Neural cell (in vitro differentiated cells): ENCODE results near the gene METTL6. TPM values are rescaled to one million over a fixed set of nuclear protein-coding genes. Genes with fewer than 3 reads are reported as not detected.

Experiments used
- H2AFZ ChIP-seq: fragments of 200-600, 300-800 bp; sonication (generic), shearing (Covaris generic); 2 replicates; pipeline ENCODE4 v1.6.0; 2014; ENCODE audit warnings: low read depth, mild to moderate bottlenecking, antibody characterized with exemption, low read length, moderate library complexity
- H3F3A ChIP-seq: fragments of 200-600 bp; shearing (Covaris generic); 2 replicates; pipeline ENCODE4 v1.6.1; 2016; ENCODE audit warnings: mild to moderate bottlenecking, moderate library complexity, mixed read lengths, antibody characterized with exemption, low read length; ENCODE audit not compliant: insufficient read depth, poor library complexity, severe bottlenecking
- H3K27ac ChIP-seq: fragments of 200-600, 300-800 bp; sonication (generic), shearing (Covaris generic); 2 replicates; pipeline ENCODE4 v1.5.1; 2014; ENCODE audit warnings: mild to moderate bottlenecking, low read length, moderate library complexity
- H3K27me3 ChIP-seq: fragments of 300-800, 200-600 bp; sonication (generic), shearing (Covaris generic); 2 replicates; pipeline ENCODE4 v1.6.0; 2014; ENCODE audit warnings: mild to moderate bottlenecking, low read depth, low read length, moderate library complexity; ENCODE audit not compliant: insufficient read depth
- H3K36me3 ChIP-seq: fragments of 300-800, 200-600 bp; sonication (generic), shearing (Covaris generic); 2 replicates; pipeline ENCODE4 v1.5.1; 2014; ENCODE audit warnings: mild to moderate bottlenecking, antibody characterized with exemption, low read length, moderate library complexity; ENCODE audit not compliant: insufficient read depth
- H3K4me2 ChIP-seq: fragments of 300-800, 200-600 bp; sonication (generic), shearing (Covaris generic); 2 replicates; pipeline ENCODE4 v1.6.0; 2014; ENCODE audit warnings: mild to moderate bottlenecking, low read length
- H3K4me3 ChIP-seq: fragments of 300-800, 200-600 bp; sonication (generic), shearing (Covaris generic); 2 replicates; pipeline ENCODE4 v1.5.1; 2014; ENCODE audit warnings: mild to moderate bottlenecking, low read length, moderate library complexity
- H3K79me2 ChIP-seq: fragments of 200-600 bp; shearing (Covaris generic); replicated peaks from 2 replicates; pipeline ENCODE4 v1.6.0; 2014; ENCODE audit warnings: mild to moderate bottlenecking, low read length, moderate library complexity; ENCODE audit not compliant: insufficient read depth
- H3K9ac ChIP-seq: fragments of 300-800, 200-600 bp; sonication (generic), shearing (Covaris generic); 2 replicates; pipeline ENCODE4 v1.6.1; 2016; ENCODE audit warnings: mild to moderate bottlenecking, low read length, mixed read lengths
- H3K9me2 ChIP-seq: fragments of 200-600 bp; shearing (Covaris generic); 2 replicates; pipeline ENCODE4 v1.6.1; 2016; ENCODE audit warnings: mild to moderate bottlenecking, low read length, mixed read lengths; ENCODE audit not compliant: insufficient read depth
- H3K9me3 ChIP-seq: fragments of 200-600, 300-800 bp; sonication (generic), shearing (Covaris generic); 2 replicates; pipeline ENCODE4 v1.6.1; 2016; ENCODE audit warnings: mild to moderate bottlenecking, mixed run types, low read length, moderate library complexity, mixed read lengths
- H4K20me1 ChIP-seq: fragments of 200-600 bp; shearing (Covaris generic); 2 replicates; pipeline ENCODE4 v1.6.1; 2016; ENCODE audit warnings: mild to moderate bottlenecking, mixed run types; ENCODE audit not compliant: insufficient read depth
- EP300 ChIP-seq: fragments of 450-650 bp; conservative IDR thresholded peaks from 2 replicates; pipeline ENCODE4 v1.6.1; 2014; ENCODE audit warnings: antibody characterized with exemption, mild to moderate bottlenecking, moderate library complexity; ENCODE audit not compliant: poor library complexity, severe bottlenecking
- EZH2 ChIP-seq: fragments of 200-600, 300-800 bp; shearing (Covaris generic), sonication (generic); IDR thresholded peaks from 2 replicates; pipeline ENCODE4 v1.6.1; 2014; ENCODE audit warnings: antibody characterized with exemption, low read length, borderline replicate concordance, mild to moderate bottlenecking; ENCODE audit not compliant: insufficient read depth, poor library complexity, severe bottlenecking
- MXI1 ChIP-seq: fragments of 450-650 bp; conservative IDR thresholded peaks from 2 replicates; pipeline ENCODE4 v1.6.1; 2014; ENCODE audit warnings: antibody characterized with exemption, mild to moderate bottlenecking; ENCODE audit not compliant: poor library complexity, severe bottlenecking
- POLR2AphosphoS5 ChIP-seq: IDR thresholded peaks from 2 replicates; pipeline ENCODE4 v1.6.1; 2012
- RAD21 ChIP-seq: fragments of 450-650 bp; conservative IDR thresholded peaks from 2 replicates; pipeline ENCODE4 v1.6.1; 2014; ENCODE audit warnings: antibody characterized with exemption, mild to moderate bottlenecking, moderate library complexity
- SMC3 ChIP-seq: fragments of 450-650 bp; conservative IDR thresholded peaks from 2 replicates; pipeline ENCODE4 v1.6.1; 2014; ENCODE audit warnings: antibody characterized with exemption, mild to moderate bottlenecking, moderate library complexity; ENCODE audit not compliant: poor library complexity
- TAF1 ChIP-seq: IDR thresholded peaks from 2 replicates; pipeline ENCODE4 v1.6.1; 2012; ENCODE audit warnings: low read depth
- polyA plus RNA-seq: library from polyadenylated mRNA; depleted of rRNA; stranded (reverse); fragments of >200 nt; gene quantifications from 2 replicates; pipeline ENCODE4 v1.2.3, GENCODE V29; 2014
- TF ChIP-seq, protein P1 (sequence below): fragments of 450-650 bp; IDR thresholded peaks from 2 replicates; pipeline ENCODE4 v1.5.1; 2014; ENCODE audit warnings: antibody characterized with exemption, mild to moderate bottlenecking, moderate library complexity; ENCODE audit not compliant: poor library complexity, severe bottlenecking
- TF ChIP-seq, protein P2 (sequence below): IDR thresholded peaks from 2 replicates; pipeline ENCODE4 v1.6.1; 2012; ENCODE audit warnings: borderline replicate concordance

The METTL6 gene
- polyA plus RNA-seq, 1 donor from 2014 or later: 60.8 TPM

DNA sequence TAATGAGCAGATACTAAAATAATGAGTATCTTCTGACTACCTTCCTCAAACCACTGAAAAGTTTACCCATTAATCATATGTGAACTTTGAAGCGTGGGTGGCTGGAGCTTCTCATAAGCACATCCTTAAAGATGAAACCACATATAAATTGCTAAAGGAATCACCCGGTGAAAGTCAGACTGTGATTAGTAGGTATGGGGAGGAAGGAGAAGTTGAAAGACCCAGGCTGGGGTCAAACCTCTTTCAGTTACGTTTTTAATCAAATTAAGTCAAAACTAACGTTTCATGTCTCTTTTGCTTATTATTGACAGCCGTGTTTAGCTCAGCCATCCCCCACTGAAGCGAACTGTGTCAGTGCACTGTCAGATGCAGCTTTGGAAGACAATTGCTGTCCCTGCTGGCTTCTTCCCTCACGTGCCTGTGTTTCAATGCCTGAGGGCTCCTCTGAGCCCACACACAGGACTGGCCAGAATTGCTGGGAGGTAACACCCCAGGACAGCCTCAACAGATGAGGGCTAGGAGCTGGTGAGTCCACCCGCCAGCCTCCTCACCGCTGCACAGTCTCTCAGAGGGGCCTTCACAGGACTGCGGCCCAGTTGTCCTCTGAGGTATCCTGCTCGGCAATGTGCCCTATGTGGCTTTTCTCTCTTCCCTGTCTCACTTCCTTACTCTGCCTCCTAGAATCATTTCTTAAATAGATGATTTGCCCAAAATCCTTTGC lies 65.7 kb downstream of the METTL6 start:
- Histone ChIP-seq H3F3A (no peaks in the 10 kb centered on the region), H3K9me3 (no peaks in the 10 kb centered on the region), H3K27me3 (no peaks in the 10 kb centered on the region), H3K4me3 (no peak overlapping the region), H3K4me2 (no peak overlapping the region), H3K9ac (no peak overlapping the region), H3K9me2 (no peaks in the 10 kb centered on the region), H2AFZ (no peak overlapping the region), H3K79me2 (no peaks in the 10 kb centered on the region), H3K27ac (no peak overlapping the region), H4K20me1 (no peaks in the 10 kb centered on the region), H3K36me3 (no peaks in the 10 kb centered on the region)
- TF ChIP-seq, protein P1, sequence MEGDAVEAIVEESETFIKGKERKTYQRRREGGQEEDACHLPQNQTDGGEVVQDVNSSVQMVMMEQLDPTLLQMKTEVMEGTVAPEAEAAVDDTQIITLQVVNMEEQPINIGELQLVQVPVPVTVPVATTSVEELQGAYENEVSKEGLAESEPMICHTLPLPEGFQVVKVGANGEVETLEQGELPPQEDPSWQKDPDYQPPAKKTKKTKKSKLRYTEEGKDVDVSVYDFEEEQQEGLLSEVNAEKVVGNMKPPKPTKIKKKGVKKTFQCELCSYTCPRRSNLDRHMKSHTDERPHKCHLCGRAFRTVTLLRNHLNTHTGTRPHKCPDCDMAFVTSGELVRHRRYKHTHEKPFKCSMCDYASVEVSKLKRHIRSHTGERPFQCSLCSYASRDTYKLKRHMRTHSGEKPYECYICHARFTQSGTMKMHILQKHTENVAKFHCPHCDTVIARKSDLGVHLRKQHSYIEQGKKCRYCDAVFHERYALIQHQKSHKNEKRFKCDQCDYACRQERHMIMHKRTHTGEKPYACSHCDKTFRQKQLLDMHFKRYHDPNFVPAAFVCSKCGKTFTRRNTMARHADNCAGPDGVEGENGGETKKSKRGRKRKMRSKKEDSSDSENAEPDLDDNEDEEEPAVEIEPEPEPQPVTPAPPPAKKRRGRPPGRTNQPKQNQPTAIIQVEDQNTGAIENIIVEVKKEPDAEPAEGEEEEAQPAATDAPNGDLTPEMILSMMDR: no peak
- TF ChIP-seq TAF1: no peak
- TF ChIP-seq SMC3: no peak
- TF ChIP-seq, protein P2, sequence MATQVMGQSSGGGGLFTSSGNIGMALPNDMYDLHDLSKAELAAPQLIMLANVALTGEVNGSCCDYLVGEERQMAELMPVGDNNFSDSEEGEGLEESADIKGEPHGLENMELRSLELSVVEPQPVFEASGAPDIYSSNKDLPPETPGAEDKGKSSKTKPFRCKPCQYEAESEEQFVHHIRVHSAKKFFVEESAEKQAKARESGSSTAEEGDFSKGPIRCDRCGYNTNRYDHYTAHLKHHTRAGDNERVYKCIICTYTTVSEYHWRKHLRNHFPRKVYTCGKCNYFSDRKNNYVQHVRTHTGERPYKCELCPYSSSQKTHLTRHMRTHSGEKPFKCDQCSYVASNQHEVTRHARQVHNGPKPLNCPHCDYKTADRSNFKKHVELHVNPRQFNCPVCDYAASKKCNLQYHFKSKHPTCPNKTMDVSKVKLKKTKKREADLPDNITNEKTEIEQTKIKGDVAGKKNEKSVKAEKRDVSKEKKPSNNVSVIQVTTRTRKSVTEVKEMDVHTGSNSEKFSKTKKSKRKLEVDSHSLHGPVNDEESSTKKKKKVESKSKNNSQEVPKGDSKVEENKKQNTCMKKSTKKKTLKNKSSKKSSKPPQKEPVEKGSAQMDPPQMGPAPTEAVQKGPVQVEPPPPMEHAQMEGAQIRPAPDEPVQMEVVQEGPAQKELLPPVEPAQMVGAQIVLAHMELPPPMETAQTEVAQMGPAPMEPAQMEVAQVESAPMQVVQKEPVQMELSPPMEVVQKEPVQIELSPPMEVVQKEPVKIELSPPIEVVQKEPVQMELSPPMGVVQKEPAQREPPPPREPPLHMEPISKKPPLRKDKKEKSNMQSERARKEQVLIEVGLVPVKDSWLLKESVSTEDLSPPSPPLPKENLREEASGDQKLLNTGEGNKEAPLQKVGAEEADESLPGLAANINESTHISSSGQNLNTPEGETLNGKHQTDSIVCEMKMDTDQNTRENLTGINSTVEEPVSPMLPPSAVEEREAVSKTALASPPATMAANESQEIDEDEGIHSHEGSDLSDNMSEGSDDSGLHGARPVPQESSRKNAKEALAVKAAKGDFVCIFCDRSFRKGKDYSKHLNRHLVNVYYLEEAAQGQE: no peak
- no peak for TF ChIP-seq POLR2AphosphoS5
- TF ChIP-seq RAD21: no peak
- TF ChIP-seq MXI1: no peak
- TF ChIP-seq EZH2: no peak
- TF ChIP-seq EP300: no peak

- no peaks in the 10 kb centered on the region for H3K79me2 ChIP-seq
- no peaks in the 10 kb centered on the region for H3K9me2 ChIP-seq
- no peaks in the 10 kb centered on the region for H3F3A ChIP-seq
- no peak overlapping the region for H3K4me2 ChIP-seq
- no peak overlapping the region for H2AFZ ChIP-seq
- H3K9me3 ChIP-seq: no peaks in the 10 kb centered on the region
- no peaks in the 10 kb centered on the region for H4K20me1 ChIP-seq
- no peak overlapping the region for H3K4me3 ChIP-seq
- H3K36me3 ChIP-seq: no peaks in the 10 kb centered on the region
- H3K9ac ChIP-seq: no peak overlapping the region
- H3K27ac ChIP-seq: no peak overlapping the region
- TF ChIP-seq POLR2AphosphoS5 (no peak), EP300 (no peak), RAD21 (no peak), MXI1 (no peak), SMC3 (no peak), EZH2 (no peak), TAF1 (no peak)
- TF ChIP-seq, protein P1: no peak
- TF ChIP-seq, protein P2: no peak
- no peaks in the 10 kb centered on the region for H3K27me3 ChIP-seq
These were observed 66.4 kb downstream of the METTL6 start for GRCh38 chr3:15360788-15361493.
